Pulmonary artery endothelial cell (primary cell): ENCODE data around the gene RSPH4A. TPM values are rescaled to one million over a fixed set of nuclear protein-coding genes. Genes with fewer than 3 reads are reported as not detected.
"Not testable (repeated sequence)": the region's sequence is repeated elsewhere in the genome, so short reads cannot be mapped to it uniquely, and the experiment has no call there.

Experiments
- DNase-seq: peaks from one replicate; pipeline ENCODE4 v3.0.0-alpha.2; 2011; ENCODE audit warnings: low read depth, low spot score
- total RNA-seq: library from RNA; depleted of rRNA; stranded (reverse); fragments of >200 nt; gene quantifications from 2 replicates; pipeline ENCODE4 v1.2.3, GENCODE V29; 2014

RSPH4A gene
- total RNA-seq = 0.04 and 0.13 TPM in 2 replicates

DNA sequence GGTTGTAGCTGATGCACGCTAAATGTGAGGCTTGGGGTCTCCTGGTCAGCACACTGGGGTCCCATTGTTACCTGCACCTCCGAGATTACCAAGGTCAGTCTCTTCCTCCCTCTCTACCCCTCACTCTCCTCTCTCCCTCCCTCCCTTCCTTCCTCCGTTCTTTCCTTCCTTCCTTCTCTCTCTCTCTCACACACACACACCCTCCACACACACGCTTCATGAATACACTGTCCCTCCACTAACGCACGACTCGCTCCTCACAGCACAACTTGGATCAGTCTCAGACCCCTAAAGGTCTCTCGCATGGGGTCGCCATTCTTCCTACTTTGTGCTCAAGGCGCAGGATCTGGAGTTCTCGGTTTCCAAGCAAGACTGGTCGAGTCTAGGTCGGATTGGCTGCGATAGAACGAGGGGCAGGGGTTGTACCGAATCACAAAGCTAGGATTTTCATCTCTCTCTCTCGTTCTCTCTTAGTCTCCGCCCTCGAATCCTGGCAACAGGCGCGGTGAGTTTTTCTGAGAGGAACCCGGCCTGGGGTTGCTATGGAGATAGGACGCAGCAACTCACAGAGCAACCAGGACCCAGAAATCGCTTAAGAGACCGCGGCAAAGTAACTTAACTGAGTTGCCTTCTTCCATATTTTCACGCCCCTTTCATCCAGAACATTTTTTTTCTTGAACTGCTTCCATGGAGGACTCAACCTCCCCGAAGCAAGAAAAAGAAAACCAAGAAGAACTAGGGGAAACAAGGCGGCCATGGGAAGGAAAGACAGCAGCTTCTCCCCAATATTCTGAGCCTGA, at the start of gene RSPH4A:
TSS of gene RSPH4A (plus strand) at position 543 of the 800 bp plus-strand sequence. CDS start at position 688, 145 bp downstream.
- DNase-seq = peak; percentile 85

DNA sequence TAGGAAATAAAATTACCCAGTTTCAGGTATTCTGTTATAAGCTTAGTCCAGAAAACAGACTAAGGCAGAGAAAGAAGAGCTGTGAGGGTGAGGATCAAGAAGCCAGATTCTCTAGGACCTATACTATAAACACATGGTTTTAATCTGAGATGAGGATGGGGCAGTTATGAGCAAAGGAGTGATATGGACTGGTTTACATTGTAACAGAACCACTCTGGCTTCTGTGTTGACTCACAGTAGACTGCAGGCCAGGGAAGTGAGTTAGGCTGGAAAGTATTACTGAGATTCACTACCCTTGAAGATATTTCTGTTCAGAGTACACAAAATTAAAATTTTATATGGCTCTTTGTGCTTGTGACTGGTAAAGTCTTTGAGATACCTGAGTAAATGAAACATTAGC, 48.2 kb upstream of the RSPH4A start:
- no peak for DNase-seq

DNA sequence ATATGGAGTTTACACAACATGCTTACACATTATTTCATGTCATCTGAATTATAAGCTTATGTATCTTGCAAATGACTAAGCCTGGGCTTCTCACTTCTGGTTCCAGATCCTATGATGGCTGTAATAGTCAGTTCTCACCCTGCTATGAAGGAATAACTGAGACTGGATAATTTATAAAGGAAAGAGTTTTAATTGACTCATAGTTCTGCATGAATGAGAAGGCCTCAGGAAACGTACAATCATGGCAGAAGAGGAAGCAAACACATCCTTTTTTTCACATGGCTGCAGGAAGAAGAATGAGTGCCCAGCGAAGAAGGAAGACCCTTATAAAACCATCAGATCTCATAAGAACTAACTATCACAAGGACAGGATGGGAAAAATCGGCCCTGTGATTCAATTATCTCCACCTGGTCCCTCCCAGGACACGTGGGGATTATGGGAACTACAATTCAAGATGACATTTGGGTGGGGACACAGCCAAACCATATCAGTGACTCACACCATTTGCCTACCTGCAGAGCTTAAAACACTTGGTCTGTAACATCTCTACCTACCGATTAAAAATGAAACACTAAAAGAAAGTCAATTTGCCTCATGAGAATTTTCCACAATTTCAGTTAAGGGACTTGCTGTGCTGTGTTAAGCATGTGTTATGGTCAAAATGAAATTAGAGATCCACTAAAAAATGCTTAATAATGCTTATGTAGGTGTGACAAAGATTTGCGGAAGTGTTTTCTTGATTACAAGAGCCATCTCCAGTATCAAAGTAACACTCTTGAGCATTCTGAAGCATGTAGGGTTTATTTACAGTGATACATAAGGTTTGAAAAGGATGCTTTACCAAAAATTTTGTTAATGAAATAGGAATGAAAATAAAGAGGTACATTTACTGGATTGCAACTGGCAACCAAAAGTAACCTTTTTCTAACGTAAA, 47.2 kb upstream of the RSPH4A start:
- no peak for DNase-seq

DNA sequence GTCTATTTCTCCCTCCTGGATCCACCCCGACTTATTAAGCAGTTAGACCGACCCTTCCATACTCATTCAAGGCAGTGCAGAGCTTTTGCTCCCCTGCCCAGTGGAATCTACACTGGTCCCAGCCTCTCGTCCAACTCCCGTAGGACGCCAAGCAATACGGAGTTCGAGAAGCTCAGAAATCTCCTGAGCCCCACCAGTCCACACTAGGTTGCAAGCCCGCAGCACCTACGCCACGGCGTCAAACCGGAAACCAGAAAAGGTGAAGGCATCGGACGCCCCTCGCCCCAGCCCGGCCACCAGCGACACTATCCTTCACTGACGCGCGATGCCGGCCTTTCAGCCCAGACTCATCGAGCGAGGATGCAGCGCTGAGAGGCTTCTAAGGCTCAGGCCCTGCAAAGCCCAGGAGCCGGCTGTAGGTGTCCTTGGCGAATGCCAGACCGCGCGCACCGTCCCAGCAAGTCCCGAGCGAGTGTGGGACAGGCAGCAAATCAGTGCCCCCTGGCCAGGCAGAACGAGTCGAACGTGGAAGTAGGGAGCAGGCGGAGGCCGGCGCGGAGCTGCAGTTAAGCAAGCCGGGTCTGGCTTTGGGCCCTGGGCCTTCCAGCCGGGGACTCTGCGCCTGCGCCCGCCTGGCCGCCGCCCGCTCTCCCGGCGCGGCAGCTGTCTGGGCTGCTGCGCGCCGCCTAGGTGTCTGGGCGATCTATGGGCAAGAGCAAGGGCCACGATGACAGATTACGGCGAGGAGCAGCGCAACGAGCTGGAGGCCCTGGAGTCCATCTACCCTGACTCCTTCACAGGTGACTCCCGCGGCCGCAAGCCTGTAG, 45.2 kb upstream of the RSPH4A start, which contains the start of gene RWDD1:
TSS of gene RWDD1 (plus strand) at position 649 of the 827 bp plus-strand sequence. CDS start at position 728, 79 bp downstream.
- peak; percentile 99 for DNase-seq

DNA sequence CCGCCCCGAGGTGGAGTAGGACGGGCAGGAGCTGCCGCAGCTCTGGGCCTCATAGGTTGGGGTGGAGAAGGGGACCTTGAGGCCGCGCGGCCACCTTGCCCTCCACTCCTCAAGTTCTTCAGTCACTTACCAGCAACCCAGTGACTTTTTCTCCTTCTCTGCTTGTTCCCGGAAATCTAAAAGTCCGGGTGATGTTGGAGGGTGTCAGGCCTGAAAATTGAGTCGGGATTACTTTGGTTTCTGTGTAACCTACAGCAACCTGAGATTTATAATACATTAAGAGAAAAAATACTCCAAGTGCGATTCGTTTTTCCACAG, 44.6 kb upstream of the RSPH4A start:
- DNase-seq = no peak

DNA sequence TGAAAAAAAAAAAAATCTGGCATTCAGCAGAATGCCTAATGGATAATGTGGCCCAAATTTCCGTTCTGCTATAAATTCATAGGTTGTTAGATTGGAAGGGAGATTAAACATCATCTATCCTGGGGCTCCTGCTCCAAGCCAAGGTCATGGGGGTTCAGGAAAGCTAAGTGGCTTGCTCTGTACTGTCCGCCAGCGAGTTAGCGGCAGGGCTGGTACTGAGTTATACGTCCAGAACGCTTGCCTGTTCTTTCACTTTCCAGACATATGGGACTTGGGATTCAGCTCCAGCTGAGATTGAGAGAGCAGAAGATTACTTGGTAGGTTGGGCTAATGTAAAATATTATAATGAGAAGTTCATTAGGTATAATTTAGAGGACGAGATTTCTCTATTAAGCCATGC, 44.1 kb upstream of the RSPH4A start:
- no peak for DNase-seq

DNA sequence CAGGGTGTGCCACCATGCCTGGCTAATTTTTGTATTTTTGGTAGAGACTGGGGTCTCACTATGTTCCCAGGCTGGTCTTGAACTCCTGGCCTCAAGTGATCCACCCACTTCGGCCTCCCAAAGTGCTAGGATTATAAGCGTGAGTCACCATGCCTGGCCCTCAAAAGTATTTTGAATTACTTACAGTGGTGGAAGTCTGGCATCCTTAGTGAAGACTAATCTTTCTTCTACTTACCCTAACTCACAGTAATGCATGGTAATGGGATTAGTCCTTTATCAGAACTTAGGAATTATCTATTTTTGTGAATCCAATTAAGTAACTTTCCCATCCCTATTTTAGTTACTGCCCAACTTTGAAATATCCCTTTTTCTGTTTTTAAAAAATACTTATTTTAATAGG, 41.1 kb upstream of the RSPH4A start:
- DNase-seq = no peak

DNA sequence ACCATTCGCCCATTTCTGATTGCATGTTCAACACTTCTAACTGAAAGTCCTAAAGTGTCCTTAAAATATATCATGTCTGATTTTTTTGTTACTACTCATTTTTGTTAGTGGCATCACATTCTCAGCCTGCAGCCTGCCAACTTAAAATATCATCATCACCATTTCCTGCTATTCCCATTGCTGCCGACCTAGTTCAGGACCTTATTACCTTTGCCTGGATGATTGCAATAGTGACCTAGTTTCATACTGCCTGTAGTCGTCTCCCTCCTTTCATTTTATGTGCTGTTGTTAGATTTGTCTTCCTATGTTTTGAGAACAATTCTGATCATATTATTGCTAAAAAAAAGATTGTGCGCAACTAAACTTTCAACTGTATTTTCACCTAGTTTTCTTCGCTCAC, 38.8 kb upstream of the RSPH4A start:
- no peak for DNase-seq

DNA sequence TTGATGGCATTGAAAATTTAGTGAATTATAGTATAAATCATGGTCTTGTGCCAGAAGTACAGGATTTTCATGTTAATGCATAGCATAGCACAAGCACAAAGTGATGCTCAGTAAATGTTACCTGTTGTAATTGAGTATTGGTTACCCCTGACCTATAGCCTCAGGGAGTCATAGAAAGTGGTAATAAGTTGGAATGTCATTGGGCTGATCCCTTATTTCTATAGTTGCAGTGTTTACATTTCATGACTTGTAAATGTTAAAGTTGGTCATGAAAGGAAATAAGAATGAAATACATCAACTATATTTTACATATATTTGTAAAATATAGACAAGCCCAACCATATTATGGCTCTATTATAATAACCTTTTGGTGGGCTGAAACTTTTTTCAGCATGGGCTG, 37.9 kb upstream of the RSPH4A start:
- no peak for DNase-seq

DNA sequence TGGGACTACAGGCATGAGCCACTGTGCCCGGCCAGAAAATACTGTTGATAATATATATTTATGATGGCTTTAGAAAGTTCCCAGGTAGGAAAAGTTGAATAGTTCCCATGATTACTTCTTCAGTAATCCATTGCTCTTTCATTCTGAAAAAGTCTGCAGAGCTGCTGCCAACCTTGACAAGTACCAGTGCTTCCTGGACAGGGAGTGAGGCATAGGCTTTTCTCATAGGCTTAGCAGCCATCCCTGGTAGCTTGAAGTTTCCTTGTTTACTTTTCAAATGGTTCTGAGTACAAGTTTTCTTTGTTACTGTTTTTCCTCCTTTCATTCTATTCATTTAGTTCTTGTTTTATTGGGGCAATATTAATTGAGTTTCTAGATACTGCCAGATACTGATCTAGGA, 37.1 kb upstream of the RSPH4A start:
- DNase-seq = no peak

DNA sequence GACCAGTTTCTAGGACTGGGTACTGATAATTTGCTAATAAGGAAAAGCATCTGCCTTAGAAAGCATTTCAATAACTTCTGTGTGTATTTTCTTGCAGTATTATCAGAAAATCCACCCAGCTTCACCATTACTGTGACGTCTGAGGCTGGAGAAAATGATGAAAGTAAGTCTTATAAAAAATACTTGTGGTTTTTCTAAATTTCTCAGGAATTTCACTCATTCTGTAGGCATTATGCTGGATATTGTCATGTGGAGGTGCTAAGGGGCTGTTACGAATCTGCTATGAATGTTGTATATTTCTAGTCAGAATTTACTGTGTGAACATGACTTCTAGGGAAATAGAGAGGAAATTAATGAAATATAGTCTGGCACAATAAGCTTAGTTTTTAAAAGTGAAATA, 36.1 kb upstream of the RSPH4A start:
- no peak for DNase-seq

DNA sequence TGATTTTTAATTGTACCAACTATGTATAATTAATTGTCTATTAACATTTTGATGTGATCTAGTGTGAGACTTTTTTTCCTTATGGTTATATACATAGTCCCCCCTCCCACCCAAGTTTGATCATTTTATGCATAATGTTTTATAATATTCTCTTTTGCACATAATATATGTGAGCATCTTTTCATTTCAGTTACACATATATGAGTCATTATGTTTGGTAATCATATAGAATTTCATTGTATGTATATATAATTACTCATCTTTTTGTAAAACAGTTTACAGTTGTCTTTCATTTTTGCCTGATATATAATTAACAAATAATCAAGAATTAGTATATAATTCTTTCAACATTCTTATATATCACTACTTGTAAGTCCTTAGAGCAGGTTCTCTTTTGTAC, 30.0 kb upstream of the RSPH4A start:
- DNase-seq = no peak

DNA sequence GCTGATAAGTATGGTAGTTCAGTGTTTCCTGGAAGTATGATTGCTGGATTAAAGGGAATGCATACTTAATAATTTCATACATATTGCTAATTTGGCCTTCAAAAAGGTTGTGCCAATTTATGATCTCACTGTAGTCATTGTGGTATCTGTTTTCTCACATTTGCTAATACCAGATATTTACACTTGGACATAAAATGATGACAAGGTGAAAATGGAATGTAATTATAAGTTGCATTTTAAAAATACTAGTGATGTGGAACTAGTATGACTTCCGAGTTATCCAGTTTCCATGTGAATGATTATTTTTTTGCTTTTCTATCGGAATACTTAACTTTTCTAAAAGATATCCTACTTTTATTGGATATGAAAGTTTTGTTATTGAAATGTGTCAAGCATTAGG, 29.5 kb upstream of the RSPH4A start:
- no peak for DNase-seq

DNA sequence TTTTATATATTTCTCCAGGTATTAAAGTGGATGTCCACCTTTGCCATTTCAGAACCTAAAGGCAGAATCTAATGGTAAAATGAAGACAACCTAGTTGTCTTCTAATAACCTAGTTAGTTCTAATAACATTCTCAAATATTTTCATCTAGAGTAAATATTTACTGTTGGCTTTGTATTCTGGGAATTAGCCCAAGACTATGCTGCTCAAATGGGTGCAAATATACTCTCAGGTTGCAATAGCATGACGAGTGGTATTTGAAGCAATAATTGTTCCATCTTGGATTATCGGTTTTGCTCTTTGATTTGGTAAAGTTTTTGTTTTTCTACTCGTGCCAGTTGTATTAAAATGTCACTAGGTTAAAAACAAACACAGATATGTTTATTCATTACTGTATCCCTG, 21.0 kb upstream of the RSPH4A start:
- no peak for DNase-seq

DNA sequence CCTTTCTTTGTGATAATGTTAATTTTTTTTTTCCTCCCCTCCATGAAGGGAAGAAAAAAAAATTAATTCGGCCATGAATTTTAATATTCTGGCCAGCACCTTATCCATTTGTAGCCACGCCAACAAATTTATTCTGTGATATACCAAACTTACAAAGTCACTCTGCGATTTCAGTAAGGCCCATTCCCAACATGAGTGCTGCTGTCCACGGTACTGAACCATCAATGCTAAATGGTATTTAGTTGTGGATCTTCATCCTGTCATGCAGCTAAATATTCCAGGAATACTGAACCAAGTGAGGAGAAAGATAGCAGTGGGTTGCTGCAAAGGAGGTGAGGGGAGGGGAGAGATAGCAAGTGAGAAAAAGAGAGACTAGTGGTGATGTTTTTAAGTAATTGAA, 19.5 kb upstream of the RSPH4A start:
- DNase-seq = no peak

DNA sequence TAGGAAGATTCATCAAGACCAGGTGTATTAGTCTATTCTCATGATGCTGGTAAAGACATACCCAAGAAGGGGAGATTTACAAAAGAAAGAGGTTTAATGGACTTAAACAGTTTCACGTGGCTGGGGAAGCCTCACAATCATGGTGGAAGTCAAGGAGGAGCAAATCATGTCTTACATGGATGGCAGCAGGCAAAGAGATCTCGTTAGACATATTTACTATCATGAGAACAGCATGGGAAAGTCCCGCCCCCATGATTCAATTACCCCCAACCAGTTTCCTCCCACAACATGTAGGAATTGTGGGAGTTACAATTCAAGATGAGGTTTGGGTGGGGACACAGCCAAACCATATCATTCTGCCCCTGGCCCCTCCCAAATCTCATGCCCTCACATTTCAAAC, 12.4 kb upstream of the RSPH4A start:
- DNase-seq = not testable (repeated sequence)

DNA sequence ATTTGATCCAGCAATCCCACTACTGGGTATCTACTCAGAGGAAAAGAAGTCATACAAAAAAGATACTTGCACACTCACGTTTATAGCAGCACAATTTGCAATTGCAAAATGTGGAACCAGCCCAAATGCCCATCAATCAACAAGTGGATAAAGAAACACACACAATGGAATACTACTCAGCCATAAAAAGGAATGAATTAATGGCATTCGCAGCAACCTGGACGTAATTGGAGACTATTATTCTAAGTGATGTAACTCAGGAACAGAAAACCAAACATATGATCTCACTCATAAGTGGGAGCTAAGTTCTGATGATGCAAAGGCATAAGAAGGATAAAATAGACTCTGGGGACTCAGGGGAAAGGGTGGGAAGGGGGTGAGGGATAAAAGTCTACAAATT, 11.4 kb upstream of the RSPH4A start:
- DNase-seq = not testable (repeated sequence)

DNA sequence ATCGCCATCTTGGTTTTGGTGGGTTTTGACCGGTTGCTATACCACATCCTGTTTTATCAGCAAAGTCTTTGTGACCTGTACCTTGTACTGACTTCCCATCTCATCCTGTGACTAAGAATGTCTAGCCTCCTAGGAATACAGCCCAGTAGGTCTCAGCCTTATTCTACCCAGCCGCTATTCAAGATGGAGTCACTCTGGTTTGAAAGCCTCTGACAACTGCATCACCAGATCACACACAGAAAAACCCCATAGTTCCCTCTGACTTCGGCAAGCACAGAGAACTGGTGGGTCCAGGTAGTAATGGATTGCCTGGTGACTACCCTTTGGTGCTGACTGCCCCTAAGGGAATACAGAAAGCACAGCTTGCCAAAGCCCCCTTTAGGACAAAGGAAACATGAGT, 10.3 kb upstream of the RSPH4A start:
- DNase-seq = no peak

DNA sequence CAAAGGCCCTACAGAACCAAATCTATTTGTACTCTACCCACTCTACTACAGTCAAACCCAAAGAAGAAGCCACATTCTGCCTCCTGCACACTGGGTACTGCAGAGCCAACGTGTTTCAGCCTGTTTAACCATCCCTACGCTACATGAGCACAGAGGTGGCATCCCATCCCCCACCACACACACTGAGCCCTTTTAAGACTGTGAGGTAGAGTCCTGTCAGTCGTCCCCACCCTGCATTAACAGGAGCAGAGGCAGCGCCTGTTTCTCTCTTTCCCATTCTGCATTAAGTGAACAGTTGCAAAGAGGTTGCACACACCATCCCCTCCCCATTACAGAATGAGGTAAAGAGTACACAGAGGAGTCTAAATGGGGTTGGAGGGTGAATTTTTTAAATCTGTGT, 5.2 kb upstream of the RSPH4A start:
- no peak for DNase-seq

DNA sequence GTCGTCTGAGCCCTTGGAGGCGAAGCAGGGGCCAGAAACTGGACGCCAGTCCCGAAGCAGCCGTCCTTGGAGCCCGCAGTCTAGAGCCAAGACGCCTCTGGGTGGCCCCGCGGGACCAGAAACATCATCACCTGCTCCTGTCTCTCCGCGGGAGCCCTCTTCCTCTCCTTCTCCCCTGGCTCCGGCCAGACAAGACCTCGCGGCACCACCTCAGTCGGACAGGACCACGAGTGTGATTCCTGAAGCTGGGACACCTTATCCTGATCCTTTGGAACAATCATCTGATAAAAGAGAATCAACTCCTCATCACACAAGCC, 416 bp downstream of the RSPH4A start:
- DNase-seq = no peak

DNA sequence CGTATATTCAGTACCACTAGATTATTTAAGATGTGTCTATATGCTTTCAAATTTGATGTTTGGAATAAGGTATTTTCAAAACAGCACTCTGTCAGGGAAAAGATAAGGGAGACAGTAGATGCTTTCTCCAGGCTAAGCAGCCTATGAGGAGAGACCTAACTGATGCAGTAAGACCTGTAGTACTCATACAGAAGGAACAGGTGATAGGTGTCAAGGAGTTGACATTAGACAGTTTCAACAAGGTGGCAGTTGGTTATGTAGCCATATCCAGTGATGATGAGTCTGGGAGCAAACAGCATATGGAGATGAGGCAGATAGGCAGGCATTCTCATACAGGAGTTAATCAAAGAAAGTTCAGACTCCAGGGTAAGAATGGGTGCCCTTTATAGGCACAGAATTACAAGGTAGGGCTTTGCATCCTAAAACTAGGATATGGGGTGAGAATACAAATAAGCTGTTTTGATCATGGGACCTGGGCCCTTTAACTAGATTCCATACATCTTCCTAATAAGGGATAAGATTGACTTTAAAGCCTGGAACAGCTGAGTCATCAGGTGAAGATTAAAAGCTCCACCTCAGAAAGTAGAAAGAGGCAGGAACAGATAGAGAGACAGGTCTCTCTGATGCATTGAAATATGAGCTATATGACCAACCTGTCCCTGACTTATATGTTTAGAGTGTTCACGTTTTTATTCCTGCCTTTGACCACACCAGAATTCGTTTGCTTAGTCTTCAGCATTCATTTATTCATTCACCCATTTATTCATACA, 7.9 kb downstream of the RSPH4A start:
- DNase-seq = no peak
